ENCODE results near the gene CDX1. TPM values are rescaled to one million over a fixed set of nuclear protein-coding genes. Genes with fewer than 3 reads are reported as not detected.

Gene CDX1
- total and polyA plus RNA-seq, 2 of the 8 experiments (the other 6 are each of a cell fraction or from before 2014, with no cell fraction given) = not detected

- no peak for TF ChIP-seq TAF7 (optimal IDR thresholded peaks at IDR 0.05; ENCODE audit: borderline replicate concordance, low read depth, low read length)
- no peak for TF ChIP-seq SUZ12 (IDR thresholded peaks at IDR 0.05; ENCODE audit: low read length)
- TF ChIP-seq HDAC6 (IDR thresholded peaks at IDR 0.05; ENCODE audit: low read depth, low read length) = no peak
- TF ChIP-seq EZH2 (IDR thresholded peaks at IDR 0.05; ENCODE audit: low read depth, low read length, severe bottlenecking) = no peak
- no peak for TF ChIP-seq BCL11A (IDR thresholded peaks at IDR 0.05; ENCODE audit: low read depth in 2 of 2, low read length in 2 of 2)
- TF ChIP-seq KDM4A (IDR thresholded peaks at IDR 0.05; ENCODE audit: low read depth, low read length, severe bottlenecking) = no peak
- no peak for TF ChIP-seq CBX8 (IDR thresholded peaks at IDR 0.05; ENCODE audit: borderline replicate concordance, low read depth, low read length)
Measured at GRCh38 chr5:150124111-150124557, 42.4 kb upstream of the CDX1 start (continued).

All from H1 (cell line).